HG03064 (cell line): ENCODE measurements around the gene GDF2.

Source experiments
- ATAC-seq: cut with Tn5 transposase; IDR thresholded peaks from one replicate; pipeline ENCODE4 v1.9.1; 2021; ENCODE audit warnings: low read depth; ENCODE audit not compliant: unreplicated experiment

GDF2 gene

DNA sequence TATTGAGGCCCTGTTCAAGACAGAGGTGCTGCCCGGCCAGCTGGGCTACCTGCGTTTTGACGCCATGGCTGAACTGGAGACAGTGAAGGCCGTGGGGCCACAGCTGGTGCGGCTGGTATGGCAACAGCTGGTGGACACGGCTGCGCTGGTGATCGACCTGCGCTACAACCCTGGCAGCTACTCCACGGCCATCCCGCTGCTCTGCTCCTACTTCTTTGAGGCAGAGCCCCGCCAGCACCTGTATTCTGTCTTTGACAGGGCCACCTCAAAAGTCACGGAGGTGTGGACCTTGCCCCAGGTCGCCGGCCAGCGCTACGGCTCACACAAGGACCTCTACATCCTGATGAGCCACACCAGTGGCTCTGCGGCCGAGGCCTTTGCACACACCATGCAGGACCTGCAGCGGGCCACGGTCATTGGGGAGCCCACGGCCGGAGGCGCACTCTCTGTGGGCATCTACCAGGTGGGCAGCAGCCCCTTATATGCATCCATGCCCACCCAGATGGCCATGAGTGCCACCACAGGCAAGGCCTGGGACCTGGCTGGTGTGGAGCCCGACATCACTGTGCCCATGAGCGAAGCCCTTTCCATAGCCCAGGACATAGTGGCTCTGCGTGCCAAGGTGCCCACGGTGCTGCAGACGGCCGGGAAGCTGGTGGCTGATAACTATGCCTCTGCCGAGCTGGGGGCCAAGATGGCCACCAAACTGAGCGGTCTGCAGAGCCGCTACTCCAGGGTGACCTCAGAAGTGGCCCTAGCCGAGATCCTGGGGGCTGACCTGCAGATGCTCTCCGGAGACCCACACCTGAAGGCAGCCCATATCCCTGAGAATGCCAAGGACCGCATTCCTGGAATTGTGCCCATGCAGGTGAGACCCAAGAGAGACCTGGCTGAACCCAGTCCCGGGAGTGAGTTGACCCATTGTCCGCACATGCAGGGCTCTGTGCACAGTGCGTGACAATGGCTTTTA, 28.7 kb downstream of the GDF2 start:
- ATAC-seq: no peak

- no peak for ATAC-seq
Observed at GRCh38 chr10:47351899-47352815, 29.9 kb downstream of the GDF2 start.

DNA sequence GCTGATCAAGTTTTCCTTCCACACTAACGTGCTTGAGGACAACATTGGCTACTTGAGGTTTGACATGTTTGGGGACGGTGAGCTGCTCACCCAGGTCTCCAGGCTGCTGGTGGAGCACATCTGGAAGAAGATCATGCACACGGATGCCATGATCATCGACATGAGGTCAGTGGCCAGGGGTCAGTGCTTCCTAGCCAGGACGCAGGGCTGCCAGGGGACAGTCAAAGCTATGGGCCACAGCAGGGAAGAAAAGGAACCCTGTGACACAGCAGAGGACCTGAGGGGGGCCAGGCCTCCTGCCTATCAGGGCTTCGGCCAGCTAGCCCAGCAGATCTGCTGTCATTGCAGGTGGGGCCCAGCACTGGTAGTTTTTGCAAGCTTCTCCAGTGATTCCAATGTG, 31.1 kb downstream of the GDF2 start:
- ATAC-seq: no peak

- ATAC-seq: no peak
Observed at GRCh38 chr10:47354165-47354564, 31.9 kb downstream of the GDF2 start.

GRCh38 chr10:47354900-47355299, 32.6 kb downstream of the GDF2 start:
- ATAC-seq: no peak

- no peak for ATAC-seq
Observed at GRCh38 chr10:47356708-47357107, 34.5 kb downstream of the GDF2 start.

GRCh38 chr10:47357131-47357582, 34.9 kb downstream of the GDF2 start:
- no peak for ATAC-seq

- ATAC-seq: no peak
Observed at GRCh38 chr10:47357911-47358310, 35.7 kb downstream of the GDF2 start.

DNA sequence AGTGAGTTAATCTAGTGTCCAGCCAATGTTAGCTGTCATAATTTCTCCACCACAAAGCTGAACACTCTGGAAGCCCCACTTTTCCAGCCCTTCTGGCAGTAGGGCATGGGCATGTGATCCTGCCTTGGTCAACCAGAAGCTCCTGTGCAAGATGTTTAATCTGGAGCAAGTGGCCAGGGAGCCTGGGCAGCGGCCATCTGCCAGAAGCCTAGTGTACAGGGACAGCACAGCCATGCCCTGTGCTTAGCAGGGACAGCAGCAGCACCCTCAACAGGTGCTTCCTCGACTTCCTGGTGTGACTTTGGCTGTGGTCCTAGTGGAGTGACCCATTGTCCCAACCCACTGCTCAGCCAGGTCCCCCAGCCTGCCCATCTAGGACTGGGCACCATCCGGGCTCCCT, 36.2 kb downstream of the GDF2 start:
- no peak for ATAC-seq

GRCh38 chr10:47359101-47359500, 36.8 kb downstream of the GDF2 start:
- no peak for ATAC-seq

DNA sequence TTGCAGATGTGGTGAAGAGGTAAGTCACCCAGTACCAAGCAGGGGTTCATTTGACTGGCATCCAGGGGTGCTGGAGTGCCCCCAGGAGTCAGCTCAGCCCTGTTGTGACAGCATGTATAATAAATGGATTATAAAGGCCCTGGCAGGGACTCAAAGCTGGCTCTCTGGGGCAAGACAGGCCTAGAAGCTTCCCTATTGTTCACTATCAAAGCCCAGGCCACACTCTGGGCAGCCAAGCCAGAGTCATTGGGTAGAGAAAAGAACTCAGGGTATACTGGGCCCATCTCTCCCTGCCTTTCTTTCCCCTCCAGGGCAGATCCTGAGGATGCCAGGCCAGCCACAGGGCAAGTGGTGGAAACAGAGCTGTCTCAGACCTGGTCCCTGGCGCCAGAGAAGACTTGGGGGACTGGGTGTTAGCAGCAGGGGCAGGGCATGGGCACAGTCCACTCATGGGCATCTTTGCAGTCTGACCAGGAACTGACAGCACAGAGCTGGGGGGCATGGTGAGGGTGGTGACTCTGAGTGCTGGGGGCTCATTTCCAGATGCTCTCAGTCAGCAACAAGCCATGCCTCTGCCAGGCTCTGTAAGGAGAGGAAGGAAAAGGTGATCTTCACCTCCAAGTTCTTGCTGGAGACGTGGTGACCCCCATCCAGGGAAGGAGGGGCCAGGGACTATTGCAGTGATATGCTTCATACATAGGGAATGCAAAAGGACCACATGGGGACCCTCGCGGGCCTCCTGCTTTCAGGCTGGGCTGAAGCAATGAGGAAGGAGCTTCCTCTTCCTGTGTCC, 37.6 kb downstream of the GDF2 start:
- ATAC-seq: no peak

- ATAC-seq: no peak
Observed at GRCh38 chr10:47360419-47361040, 38.3 kb downstream of the GDF2 start.

DNA sequence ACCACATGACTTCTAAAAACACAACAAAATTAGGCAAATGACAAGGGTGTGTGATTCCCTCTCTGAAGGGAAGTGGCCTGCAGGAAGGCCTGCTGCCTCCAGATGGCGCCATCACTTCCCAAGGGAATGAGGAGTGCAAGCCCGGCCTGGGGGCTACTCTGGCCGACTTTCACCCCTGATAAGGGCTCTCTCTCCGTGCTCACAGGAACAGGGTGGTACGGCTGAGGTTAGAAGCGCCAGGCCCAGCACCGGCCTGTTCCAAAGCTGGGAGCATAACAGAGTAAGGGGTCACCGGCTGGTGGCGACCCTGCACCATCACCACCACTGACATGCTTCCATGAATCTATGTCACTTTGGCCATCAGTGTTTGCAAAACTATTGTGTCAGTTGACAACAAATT, 39.0 kb downstream of the GDF2 start:
- no peak for ATAC-seq

DNA sequence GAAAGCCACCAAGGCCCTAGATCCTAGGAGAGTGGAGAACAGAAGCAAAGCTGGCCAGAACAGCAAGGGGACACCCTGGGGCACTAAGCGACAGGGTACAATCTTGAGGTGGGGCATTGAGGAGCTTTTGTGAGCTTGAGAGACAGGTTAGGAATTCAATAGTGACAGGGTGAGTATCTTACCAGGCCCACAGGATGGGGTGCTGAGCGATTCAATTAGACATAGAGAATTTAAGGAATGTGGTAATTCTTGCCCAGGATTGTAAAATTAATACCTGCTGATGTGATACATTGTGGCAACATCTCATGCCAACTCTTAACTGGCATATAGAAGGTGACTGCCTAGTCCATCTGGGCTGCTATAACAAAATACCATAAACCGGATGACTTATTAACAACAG, 39.9 kb downstream of the GDF2 start:
- no peak for ATAC-seq

GRCh38 chr10:47363781-47364180, 41.5 kb downstream of the GDF2 start:
- ATAC-seq: no peak

- no peak for ATAC-seq
Observed at GRCh38 chr10:47364366-47364765, 42.1 kb downstream of the GDF2 start.

- ATAC-seq: no peak
Observed at GRCh38 chr10:47364911-47365310, 42.7 kb downstream of the GDF2 start.

- no peak for ATAC-seq
Observed at GRCh38 chr10:47365431-47366180, 43.4 kb downstream of the GDF2 start.

- no peak for ATAC-seq
Observed at GRCh38 chr10:47366181-47366631, 44.0 kb downstream of the GDF2 start.
